GM10847 (cell line): ENCODE results near the gene MITF.

ENCODE experiments used
- POLR2A ChIP-seq: IDR thresholded peaks from 2 replicates; pipeline ENCODE4 v1.6.1; 2011; ENCODE audit not compliant: insufficient read length; ENCODE audit errors: extremely low read depth

The MITF gene

DNA sequence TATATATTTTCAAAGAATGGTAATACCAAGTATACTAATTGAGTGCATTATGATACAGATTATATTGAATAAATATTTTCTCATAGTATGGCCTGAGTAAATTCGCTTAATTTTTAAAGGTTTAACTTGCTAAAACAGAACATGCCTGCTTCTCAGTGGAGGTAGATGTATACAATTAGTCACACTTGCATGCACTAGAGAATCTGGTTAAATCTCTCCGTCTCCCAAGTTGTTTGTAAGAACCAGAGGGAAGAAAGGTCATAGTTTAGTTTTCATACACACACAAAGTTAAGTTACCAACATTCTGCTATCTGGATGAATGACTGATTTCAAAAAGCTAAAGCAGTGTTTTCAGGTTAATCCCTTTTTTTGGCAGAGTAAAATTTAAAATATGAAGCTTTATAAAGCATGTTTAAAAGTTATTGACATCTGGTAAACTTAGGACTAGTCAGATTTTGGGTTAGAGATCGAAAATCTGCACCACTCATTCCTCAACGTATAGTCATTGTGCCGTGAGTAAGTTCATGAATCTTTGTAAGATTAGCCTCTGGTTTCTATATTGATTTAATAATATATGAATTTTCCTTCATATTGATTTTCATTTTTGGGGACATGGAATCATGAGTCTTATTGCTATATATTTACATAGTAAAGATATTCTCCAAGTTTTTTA lies 142.6 kb downstream of the MITF start:
- TF ChIP-seq POLR2A, result no peak

DNA sequence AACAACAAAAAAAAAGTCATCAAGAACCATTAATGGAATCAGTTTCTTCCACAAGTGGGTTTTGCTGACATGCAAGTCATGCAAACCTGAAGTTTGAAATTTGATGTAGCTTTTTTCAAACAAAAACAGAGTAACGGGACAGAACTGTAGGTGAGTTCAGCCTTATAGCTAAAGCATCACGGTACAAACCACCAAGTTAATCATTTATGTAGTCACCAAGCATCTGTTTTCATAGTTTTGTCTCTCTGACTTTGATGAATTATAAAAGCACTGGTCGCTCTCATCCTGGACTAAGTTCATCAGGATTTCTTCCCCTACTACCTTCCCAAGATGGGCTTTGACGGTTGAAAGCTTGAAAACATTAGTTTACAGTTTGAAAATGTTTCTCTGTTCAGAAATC lies 143.3 kb downstream of the MITF start:
- TF ChIP-seq POLR2A, result no peak

DNA sequence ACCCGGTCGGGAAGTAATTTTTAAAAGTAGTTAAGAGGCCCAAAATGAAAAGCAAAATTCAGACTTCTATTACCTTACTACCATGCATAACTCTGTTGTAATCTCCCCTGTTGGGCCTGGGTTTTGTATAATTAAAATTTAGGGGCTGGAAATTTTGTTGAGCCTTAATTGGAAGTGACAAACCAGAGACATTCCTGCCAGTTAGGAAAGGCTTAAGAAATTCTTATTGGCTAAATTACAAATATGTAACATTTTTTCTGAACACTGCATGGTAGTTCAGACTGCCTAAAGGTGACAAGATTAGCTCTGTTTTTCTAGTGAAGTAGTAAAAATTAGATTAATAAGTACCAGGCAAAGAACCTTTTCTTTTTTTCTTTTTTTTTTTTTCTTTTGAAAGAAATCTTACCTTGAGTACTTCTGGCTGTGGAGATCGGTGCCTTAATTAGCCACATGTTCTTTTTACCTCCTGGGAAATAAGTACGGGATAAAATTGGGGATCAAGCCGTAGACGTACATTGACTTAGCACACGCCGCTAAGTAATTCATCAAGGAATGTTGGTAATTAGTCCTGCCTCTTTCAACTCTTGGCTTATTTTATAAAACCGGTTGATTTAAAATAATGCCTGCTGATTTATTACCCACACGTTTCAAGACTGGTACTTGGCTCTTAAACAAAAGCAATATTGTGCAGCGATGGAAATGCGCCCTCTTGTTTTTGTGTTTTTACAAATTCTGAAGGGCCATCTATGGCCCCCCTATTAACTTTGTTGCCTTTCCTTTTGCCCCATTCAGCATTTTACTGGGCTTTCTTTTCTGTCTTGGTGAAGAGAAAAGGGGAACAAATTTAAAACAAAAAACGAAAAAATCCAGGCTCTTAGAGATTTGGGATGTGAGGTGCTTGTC lies 149.0 kb downstream of the MITF start:
- TF ChIP-seq POLR2A, result no peak

DNA sequence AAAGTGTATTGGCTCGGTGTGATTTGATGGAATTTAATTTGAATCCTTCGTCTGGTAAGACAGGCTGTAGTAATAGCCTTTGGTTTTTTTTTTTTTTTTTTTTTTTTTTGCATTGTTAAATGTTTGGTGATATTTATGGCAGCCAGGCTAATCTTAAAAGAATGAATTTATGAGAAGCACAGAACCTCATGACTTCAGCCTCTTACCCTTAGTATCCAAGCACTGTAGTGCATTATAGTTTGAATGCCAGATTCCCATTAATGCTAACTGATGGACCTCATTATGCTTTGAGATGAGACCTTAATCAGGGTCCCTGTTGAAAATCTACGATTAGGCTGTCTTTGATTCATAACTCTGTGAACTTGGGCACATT lies 149.7 kb downstream of the MITF start:
- no peak for TF ChIP-seq POLR2A

DNA sequence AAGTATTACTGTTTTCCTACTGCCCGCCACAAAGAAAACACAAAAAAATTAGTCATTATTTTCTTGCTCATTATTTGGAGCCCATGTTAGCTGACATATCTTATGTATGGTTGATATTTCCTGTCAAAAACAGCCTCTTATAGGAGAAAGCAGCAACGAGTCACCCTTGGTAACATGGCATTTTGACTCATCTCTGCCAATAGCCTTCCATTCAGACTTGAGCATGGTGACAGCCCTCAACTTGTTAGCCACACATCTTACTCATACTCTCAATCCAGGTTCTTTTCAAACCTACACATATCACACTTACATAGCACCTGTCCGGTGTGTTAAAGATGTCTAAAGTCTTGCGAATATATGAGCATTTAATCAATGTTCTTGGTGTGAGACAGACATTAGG lies 150.8 kb downstream of the MITF start:
- no peak for TF ChIP-seq POLR2A

DNA sequence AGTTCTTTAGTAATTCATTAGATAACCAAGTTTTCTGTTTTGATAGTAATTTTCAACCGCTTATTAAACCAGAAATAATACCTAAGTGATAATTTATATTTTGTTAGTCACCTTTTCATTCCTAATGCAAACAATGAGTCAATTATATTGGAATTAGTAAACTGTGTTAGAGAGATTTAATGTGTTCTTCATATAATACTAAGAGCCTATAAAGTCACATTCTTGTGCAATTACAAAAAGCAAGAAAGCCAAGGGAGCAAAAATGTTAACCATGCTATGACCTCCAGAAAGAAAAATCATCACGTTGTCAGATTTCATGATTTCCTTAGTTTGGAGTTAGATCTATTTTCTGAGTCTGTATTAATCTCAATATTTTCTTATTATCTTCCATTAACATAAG lies 151.4 kb downstream of the MITF start:
- TF ChIP-seq POLR2A, result no peak

DNA sequence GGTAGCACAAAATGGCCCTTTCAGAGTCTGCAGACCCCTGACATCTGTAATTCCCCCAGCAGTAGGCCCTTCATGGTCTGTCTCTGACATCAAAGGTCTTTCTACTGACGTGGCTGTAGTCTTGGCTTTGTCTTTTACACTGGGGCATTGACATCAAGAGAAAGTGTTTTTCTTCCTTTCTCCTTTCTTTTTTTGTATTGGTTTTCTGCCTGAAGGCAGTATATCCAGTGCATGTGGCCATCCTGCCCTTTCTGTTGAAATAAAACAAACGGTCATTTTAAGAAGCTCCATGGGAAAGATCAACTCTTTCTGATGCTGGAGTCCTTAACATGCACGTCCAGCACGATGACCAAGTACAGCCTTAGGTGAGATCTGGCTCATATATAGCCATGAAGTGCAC lies 153.4 kb downstream of the MITF start:
- no peak for TF ChIP-seq POLR2A

DNA sequence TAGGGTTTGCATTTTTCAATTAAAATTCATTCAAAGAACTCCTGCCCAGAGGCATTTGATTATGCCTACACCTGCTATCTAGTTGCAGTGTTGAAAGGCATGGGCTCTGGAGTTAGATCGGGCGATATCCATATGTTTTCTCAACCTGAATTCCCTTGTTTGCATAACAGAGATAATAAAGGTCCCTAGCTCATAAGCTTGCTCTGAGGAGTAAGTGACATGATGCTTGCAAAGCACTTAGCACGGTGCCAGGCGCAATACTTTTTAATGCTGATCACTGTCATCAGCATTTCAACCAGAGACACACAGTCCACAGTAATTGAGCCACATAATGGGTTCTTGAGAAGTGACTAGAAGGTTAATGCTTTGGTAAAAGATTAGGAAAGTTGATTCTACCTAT lies 154.0 kb downstream of the MITF start:
- TF ChIP-seq POLR2A, result no peak

DNA sequence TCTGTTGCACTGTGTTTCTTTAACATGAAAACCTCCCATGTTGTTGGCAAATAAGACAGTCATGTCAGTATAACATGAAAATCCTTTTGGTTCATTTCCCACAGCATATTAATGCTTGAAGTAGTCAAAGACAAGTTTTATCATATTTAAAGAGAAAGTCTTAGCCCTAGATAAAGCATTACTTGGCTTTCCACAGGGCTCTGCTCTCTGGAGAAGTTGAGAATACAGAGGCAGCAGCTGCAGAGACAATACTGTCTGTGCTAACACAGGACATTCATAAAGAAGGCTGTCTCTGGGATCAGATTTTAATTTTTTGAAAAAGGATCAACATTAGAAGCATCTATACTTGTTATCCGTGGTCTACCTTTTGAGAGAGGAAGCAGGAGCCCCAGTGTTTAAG lies 156.8 kb downstream of the MITF start:
- no peak for TF ChIP-seq POLR2A

DNA sequence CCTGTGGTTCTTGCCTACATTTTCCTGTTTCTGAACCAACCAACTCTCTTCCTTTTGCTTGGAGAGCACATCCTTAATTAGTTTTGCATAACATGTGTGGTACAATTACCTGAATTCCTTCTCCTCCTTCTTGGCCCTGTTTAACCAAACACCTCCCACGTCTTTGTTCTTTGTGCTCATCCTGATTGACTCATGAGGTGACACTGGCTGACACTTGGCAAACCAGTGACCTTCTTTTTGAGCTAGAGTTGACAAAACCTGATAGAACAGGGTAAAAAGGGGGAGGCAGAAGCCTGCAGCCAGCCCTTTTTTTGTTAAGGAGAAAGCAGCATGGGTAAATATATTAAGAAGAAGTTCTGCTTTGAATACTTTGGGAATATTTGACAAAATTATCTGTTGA lies 161.1 kb downstream of the MITF start:
- TF ChIP-seq POLR2A, result no peak

DNA sequence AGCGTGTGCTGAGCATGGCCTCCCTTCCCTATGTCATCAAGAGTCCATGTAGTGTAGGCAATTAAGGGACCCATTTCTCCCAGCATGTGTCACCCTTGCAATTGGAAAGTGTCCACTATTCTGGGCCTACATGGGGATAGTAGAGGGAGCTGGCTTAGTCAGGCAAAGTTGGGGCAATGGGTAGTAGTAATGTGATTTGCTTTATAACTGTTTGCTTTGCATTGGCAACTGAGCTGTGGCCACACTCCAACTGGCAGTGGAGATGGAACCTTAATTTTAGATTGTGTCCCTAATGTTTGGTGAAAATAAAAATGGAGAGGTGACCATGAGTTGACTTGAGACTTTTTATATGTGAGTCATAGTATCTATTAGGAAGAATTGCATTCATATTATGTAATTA lies 162.5 kb downstream of the MITF start:
- no peak for TF ChIP-seq POLR2A

DNA sequence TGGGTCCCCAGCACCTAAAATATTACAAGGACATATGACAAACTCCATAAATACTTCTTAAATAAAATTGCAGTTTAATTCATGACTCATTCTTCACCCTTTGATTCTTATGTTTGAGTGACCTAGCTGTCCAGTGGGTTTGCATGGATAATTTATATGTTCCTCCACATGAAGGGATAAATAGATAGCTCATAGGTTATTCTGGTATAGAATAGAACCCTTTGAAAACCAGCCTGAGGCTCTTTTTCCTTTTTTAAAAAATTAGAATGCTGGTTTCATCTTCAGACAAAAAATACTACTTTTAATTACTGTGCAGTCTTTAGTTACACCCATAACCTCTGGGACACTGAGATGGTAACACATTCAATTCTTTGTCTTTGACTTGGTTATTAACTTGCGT lies 163.1 kb downstream of the MITF start:
- no peak for TF ChIP-seq POLR2A

DNA sequence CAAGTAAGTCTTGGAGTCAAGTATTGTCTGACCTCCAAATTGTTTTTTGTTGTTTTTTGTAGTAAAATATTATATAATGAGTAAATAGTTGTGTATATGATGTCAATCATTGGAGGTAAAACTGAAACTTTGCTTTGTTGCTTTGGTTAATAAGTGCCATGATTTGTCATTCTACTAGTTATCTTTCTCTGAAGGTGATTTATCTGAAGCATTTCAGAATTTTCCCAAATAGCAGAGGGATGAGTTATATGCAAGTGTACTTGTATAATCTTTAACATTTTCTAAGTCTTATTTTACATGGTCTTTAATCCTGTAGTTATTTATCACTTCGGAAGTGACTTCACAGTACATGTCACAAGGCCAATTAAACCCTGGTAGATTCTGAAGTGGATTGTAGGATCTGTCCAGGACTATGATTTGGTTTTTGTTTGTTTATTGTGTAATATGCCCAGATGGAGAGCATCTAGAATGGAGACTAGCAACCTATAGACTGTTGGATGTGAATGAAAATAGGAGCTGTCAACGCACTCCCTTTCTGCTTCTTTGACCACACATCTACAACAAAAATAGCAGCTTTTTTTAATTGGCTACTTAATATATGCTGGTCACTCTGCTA lies 167.2 kb downstream of the MITF start:
- TF ChIP-seq POLR2A, result no peak

DNA sequence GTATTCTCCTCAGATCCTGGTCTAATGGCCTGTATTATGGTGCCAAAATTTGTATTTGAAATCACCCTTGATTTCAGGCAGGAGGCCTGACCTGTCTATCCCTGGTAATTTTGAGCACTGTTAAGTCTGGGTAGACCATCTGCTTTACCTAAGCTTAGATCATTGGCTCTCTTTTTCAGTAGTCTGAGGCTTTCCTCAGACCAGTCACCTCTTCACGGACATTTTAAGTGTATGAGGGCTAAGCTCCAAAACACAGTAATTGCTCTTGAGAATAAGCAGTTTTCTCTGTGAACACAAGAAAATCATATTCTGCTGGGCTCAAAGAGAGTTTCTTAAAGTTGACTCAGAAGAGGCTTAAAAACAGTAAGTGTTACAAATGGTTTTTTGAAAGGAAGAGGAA lies 168.3 kb downstream of the MITF start:
- no peak for TF ChIP-seq POLR2A

DNA sequence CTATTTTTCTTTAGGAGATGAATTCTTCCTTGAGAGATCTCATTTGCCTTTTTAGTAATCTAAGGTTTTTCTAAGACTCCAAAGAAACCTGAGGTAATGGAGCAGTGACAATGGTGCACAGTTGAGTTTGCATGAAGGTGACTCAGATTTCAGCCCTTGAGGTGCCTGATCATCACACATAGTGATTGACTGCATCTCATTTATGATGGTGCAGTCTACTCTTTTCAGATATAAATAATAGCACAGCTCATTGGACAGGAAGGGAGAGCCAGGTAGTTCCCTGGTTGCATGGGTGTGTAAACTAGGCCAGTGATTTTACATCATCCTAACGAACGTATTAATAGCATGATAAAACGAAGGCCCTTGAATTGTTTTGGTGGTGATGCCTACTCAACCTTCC lies 174.2 kb downstream of the MITF start:
- TF ChIP-seq POLR2A, result no peak

DNA sequence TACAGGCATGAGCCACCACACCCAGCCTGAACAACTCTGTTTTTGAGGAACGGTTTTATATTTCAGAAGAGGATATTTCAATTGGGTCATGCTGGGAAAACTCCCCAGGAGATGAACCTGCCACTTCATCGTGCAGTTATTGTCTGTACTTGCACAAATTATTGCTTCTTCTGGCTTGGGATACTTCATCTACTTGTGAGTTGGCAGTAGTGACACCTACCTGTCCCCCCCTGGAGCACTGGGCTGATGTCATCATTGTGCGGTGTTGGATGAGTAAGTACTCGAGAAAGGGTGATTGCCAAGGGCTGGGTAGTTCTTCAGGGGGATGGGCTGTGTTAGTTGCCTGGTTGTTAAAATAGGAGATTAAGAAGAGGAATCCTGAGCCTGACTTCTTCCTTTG lies 175.1 kb downstream of the MITF start:
- TF ChIP-seq POLR2A, result no peak

DNA sequence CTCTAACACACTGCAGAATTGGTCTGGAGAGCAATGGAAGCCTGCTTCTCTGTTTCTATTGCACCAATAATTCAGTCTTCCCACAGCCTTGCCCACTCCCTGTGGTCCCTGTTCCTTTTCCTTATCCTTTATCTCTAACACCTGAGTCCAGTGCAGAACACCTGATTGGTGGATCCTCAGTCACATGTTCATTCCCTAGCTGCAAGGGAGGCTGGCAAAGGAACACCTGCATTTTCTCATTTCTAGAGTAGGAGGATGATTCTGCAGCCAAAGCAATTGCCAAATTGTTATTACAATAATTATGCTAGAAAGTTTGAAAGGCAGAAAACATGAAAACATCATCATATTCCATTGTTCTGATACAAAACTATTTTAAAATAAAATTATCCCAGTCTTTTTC lies 176.5 kb downstream of the MITF start:
- TF ChIP-seq POLR2A, result no peak

DNA sequence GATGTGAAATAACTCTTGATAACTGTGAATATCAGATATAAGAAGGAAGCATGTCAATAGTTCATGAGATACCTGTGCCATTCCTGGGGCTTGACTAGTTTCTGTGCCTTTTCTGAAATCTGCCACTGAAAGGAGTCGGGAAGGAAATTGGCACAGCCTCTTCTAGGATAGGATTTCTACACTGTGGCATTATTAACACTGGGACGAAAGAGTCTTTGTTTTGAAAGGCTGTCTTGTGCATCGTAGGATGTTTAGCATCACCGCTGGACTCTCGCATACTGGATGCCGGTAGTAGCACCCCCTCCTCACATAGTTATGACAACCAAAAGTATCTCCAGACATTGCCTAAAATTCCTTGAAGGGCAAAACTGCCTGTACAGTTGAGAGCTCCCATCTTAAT lies 182.4 kb downstream of the MITF start:
- TF ChIP-seq POLR2A, result no peak
